HFF-Myc (cell line): ENCODE results near the gene TRAF2.

Experiments
- DNase-seq: peaks from one replicate; pipeline ENCODE4 v3.0.0-alpha.2; 2011; ENCODE audit warnings: low read depth; ENCODE audit errors: extremely low read depth
- H3K4me3 ChIP-seq: replicated peaks from 2 replicates; pipeline ENCODE4 v1.5.1; 2011; ENCODE audit warnings: low read depth, mild to moderate bottlenecking, control low read depth, low read length
- TF ChIP-seq, protein P1 (sequence below): IDR thresholded peaks from 2 replicates; pipeline ENCODE4 v1.5.1; 2012; ENCODE audit warnings: mild to moderate bottlenecking, low read depth, low read length, control low read depth; ENCODE audit errors: missing control alignments

TRAF2 gene

DNA sequence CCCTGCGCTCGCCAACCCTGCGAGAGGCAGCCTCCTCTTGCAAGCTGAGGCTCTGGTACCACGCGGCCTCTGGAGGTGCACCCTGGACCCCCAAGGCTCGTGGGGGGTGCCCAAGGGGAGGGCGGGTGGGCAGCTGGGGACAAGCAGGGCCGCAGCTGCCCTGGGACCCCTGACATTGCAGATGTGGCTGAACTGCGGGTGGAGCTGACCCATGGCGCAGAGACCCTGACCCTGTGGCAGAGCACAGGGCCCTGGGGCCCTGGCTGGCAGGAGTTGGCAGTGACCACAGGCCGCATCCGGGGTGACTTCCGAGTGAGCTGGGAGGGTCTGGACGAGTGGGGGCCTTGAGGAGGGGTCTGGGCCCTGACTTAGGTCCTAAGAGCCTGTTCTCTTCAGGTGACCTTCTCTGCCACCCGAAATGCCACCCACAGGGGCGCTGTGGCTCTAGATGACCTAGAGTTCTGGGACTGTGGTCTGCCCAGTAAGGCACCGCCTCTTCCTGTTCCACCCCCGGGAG lies 32.7 kb upstream of the TRAF2 start:
- DNase-seq, result no peak
- TF ChIP-seq, protein P1, sequence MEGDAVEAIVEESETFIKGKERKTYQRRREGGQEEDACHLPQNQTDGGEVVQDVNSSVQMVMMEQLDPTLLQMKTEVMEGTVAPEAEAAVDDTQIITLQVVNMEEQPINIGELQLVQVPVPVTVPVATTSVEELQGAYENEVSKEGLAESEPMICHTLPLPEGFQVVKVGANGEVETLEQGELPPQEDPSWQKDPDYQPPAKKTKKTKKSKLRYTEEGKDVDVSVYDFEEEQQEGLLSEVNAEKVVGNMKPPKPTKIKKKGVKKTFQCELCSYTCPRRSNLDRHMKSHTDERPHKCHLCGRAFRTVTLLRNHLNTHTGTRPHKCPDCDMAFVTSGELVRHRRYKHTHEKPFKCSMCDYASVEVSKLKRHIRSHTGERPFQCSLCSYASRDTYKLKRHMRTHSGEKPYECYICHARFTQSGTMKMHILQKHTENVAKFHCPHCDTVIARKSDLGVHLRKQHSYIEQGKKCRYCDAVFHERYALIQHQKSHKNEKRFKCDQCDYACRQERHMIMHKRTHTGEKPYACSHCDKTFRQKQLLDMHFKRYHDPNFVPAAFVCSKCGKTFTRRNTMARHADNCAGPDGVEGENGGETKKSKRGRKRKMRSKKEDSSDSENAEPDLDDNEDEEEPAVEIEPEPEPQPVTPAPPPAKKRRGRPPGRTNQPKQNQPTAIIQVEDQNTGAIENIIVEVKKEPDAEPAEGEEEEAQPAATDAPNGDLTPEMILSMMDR, result no peak
- H3K4me3 ChIP-seq, result no peak overlapping the region

DNA sequence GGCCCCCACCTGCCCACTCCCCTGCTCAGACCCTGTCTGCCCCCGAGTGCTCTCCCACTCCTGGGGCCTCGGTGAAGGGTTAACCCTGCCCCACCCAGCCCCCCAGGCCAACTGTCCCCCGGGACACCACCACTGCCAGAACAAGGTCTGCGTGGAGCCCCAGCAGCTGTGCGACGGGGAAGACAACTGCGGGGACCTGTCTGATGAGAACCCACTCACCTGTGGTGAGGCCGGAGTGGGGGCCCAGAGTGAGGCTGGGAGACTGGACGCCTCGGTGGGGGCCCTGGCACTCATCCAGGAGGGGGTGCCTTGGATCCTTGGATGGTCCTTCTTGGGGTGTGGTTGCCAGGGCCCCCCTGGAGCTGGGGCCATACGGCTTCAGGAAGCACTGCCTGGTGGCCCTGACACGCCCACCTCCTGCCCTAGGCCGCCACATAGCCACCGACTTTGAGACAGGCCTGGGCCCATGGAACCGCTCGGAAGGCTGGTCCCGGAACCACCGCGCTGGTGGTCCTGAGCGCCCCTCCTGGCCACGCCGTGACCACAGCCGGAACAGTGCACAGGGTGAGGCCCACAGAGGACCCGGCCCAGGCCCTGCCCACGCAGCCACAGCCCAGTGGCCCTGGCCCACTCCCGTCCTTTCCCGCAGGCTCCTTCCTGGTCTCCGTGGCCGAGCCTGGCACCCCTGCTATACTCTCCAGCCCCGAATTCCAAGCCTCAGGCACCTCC lies 32.0 kb upstream of the TRAF2 start:
- H3K4me3 ChIP-seq, result no peak overlapping the region
- TF ChIP-seq, protein P1, result no peak
- DNase-seq, result no peak

DNA sequence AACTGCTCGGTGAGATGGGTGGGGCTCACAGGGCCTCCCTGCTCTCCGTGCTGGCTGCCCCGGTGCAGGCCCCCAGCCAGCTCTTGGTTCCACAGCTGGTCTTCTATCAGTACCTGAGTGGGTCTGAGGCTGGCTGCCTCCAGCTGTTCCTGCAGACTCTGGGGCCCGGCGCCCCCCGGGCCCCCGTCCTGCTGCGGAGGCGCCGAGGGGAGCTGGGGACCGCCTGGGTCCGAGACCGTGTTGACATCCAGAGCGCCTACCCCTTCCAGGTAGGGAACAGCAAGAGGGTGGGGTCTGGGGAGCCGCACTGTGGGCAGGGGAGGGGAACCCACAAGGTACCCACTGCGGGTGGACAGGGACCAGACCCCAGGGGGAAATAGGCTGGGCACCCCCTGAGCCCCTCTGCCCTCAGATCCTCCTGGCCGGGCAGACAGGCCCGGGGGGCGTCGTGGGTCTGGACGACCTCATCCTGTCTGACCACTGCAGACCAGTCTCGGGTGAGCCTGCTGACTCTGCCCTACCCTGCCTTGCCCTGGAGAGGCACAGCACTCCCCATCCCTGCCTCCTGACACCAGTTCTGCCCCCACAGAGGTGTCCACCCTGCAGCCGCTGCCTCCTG lies 31.4 kb upstream of the TRAF2 start:
- DNase-seq, result no peak
- TF ChIP-seq, protein P1, result no peak
- H3K4me3 ChIP-seq, result no peak overlapping the region

DNA sequence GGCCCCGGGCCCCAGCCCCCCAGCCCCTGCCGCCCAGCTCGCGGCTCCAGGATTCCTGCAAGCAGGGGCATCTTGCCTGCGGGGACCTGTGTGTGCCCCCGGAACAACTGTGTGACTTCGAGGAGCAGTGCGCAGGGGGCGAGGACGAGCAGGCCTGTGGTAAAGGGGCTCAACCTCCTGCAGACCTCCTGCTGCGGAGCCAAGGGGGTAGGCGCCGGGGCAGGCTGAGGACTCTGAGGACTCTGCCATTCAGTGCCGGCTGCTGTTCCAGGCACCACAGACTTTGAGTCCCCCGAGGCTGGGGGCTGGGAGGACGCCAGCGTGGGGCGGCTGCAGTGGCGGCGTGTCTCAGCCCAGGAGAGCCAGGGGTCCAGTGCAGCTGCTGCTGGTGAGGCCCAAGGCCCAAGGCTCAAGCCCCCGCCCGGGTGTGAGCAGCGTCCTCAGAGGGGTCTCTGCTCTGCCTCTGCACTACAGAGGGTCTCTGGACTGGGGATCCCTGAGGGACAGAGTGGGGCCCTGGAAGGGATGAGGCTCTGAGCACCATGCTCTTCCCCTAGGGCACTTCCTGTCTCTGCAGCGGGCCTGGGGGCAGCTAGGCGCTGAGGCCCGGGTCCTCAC lies 30.7 kb upstream of the TRAF2 start:
- no peak for DNase-seq
- TF ChIP-seq, protein P1, result no peak
- H3K4me3 ChIP-seq, result no peak overlapping the region

DNA sequence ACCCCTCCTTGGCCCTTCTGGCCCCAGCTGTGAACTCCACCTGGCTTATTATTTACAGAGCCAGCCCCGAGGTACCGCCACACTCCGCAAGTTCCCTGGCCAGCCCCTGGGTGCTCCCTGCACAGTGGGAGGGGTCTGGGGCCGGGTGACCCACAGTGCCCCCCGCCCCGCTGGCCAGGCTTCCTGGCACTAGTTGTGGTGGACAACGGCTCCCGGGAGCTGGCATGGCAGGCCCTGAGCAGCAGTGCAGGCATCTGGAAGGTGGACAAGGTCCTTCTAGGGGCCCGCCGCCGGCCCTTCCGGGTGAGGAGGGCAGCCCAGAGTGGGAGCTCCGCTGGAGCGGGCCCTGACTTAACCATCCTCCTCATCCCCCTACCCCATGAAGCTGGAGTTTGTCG lies 30.2 kb upstream of the TRAF2 start:
- no peak overlapping the region for H3K4me3 ChIP-seq
- no peak for DNase-seq
- TF ChIP-seq, protein P1, result no peak

DNA sequence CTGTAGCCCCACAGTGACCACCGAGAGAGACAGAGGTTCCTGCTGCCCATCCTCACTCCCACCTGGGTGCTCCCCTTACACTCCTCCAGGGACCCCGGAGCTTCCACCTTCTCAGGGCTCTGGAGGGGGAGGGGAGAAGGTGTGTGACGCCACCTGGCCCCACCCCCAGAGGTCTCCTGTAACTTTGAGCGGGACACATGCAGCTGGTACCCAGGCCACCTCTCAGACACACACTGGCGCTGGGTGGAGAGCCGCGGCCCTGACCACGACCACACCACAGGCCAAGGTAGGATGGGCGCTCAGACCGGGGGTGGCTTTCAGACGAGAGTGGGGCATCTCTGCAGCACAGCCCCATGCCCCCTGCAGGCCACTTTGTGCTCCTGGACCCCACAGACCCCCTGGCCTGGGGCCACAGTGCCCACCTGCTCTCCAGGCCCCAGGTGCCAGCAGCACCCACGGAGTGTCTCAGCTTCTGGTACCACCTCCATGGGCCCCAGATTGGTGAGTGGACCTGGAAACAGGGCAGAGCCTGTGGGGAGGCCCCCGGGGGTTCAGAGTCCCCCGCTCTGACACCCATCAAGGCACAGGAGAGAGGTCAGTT lies 29.7 kb upstream of the TRAF2 start:
- no peak for DNase-seq

More for the DNA sequence above, 29.7 kb upstream of the TRAF2 start:
- no peak overlapping the region for H3K4me3 ChIP-seq
- TF ChIP-seq, protein P1, result no peak
